ENCODE results near the gene HTR6.
"Not testable (repeated sequence)": the region's sequence is repeated elsewhere in the genome, so short reads cannot be mapped to it uniquely, and the experiment has no call there.

Gene HTR6

GRCh38 chr1:19664453-19665185, at the start of gene HTR6:
HTR6 (plus strand) TSS chr1:19664875; CDS start chr1:19665754, 879 bp downstream.
- DNase-seq, result no peak

DNA sequence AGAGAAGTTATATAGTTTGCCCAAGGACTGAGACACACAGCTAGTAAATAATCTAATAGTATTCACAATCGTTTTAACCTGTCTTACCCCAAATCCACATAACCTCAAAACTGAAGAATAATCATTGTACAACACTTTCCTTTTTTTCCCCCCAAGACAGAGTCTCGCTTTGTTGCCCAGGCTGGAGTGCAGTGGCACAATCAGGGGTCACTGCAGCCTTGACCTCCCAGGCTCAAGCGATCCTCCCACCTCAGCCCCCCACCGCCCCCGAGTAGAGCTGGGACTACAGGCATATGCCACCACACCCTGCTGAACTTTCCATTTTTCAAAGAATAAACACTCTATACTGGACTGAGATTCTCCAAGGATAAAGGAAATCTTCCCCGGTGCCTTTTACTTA, 49.2 kb upstream of the HTR6 start:
- no peak for DNase-seq

- DNase-seq, result no peak
Measured at GRCh38 chr1:19616489-19616888, 48.2 kb upstream of the HTR6 start.

DNA sequence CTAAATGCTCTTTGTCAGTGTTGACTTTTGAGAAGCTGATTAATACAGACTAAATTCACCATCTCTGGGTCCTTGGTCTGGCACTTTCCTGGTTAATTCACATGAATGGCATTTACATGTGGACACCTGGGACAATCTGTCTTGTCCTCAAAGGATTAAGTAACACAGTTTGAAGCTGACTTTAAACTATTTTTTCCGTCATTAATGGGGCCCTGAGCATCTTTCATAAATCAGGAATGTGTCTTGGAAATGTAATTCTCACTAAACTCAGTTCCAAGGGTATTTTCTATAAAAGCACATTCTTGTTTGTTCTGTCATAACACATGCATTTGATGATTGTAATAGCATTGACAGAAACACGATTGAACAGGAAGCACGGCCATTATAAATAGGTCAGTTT, 47.3 kb upstream of the HTR6 start:
- DNase-seq, result no peak

- DNase-seq, result no peak
Measured at GRCh38 chr1:19618428-19618827, 46.2 kb upstream of the HTR6 start.

DNA sequence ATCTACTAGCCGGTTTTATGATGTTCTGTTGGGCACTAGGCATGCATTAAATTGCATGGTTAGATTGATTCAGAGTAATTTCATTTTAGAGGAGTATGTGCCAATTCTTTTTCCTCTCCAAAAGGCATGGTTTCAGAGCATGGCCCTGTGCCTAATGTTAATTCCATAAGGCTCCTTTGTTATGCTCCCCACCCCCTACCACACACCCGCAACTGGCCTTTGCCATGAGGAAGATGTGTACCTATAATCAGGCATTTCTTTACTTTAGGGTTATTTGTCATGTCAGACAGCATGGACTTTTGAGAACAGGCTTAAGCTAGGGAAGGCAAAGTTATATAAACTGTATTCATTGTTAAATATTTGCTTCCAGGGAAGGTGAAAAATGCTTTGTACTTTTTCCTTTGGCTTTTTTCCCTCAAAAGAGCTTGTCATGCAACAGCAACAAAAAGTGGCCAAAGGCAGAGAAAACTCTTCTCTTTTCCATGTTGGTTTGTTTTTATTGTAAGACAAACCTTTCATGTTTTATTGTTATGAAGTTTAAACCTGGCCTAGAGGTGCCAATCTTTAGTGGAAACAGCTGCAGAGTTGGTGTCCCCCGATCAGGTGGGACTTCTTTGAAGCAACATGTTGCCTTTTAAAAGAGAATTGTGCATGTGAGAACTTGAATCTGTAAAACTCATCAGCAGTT, 44.8 kb upstream of the HTR6 start:
- no peak for DNase-seq

GRCh38 chr1:19620786-19621185, 43.9 kb upstream of the HTR6 start:
- no peak for DNase-seq

DNA sequence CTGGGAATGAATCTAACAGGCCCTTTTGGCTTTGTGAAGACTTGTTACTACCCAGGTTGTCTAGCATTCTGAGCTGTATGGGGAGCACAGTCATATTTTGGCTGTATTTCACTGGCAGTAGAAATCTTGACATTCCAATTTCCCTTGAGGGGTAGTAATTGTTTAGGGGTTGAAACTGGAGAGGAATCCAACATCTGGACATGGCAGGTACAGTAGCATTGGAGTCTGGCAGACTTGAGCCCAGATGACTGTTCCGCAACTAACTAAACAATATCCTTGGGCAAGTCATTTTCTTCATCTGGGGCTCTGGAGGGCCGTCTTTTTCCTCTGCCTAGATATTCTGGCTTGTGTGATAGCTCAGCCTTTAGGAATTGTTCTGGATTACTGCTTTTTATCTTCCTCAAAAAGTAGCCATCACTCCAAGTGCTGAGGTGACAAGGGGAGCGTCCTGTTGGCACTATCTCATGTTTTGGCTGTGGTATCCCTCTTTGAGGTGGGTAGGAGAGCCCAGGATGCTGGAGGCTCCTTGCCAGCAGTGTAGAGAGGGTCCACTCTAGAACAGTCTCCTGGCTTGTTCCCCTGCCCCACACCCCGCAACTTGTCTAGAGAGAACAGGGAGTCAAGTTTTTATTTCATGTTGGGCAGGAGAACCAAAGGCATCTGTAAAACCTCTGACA, 43.3 kb upstream of the HTR6 start:
- DNase-seq, result no peak

- no peak for DNase-seq
Measured at GRCh38 chr1:19622204-19622603, 42.5 kb upstream of the HTR6 start.

DNA sequence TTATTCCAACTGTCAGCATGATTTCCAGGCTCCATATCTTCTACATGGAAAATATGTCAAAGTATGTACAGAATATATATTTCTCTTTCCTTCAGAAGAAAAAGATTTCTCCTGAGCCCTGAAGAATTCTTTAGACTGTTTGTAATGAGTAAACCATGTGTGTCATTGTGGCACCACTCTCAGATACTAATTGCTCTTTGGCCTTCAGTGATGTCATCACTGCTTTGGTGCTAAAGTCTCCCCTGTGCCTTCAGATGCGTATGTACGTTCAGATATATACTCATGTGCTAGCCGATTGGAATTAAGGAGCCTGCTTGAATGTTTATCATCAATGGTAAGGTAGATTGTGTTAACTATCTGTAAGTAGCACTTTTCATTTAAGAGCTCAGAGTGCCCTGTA, 41.2 kb upstream of the HTR6 start:
- DNase-seq, result no peak

DNA sequence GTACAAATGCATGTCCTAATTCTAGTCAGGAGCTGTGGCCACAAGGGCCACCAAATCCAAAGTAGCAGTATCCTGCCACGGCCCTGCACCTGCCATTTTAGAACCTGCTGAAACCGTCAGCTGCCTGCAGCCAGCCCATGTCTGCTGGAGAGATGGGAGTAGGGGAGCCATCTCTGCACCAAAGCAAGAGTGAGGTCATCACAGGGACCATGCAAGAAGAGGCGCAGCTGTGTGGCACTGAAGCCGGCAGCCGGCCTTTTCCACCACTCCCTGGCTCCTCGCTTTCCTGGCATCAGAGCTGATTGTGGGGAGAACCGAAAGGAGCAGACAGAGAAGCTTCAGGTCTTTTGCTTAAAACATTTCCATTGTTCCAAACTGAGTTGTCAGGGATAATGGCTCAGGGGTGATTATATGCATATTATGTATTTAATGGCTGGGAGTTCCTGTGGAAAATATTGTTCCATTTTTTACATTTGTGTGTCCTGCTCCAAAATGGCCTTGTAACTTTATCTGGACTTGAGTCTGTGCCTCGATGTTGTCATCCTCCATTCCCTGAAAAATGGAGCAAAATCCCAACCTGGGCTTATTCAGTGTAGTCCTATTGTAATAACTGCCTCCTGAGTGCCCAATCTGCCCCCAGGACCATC, 39.3 kb upstream of the HTR6 start:
- DNase-seq, result no peak

- no peak for DNase-seq
Measured at GRCh38 chr1:19628879-19629278, 35.8 kb upstream of the HTR6 start.

GRCh38 chr1:19629357-19629756, 35.3 kb upstream of the HTR6 start:
- DNase-seq, result no peak

DNA sequence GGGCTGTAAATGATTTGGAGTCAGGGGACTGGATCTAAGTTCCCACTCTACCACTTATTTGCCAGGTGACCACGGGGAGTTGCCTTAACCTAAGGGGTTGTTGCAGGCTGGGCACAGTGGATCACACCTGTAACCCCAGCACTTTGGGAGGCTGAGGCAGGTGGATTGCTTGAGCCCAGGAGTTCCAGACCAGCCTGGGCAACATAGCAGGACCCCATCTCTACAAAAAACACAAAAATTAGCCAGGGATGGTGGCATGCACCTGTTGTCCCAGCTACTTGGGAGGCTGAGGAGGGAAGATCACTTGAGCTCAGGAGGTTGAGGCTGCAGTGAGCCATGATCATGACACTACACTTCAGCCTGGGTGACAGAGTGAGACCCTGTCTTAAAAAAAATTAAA, 34.5 kb upstream of the HTR6 start:
- not testable (repeated sequence) for DNase-seq

DNA sequence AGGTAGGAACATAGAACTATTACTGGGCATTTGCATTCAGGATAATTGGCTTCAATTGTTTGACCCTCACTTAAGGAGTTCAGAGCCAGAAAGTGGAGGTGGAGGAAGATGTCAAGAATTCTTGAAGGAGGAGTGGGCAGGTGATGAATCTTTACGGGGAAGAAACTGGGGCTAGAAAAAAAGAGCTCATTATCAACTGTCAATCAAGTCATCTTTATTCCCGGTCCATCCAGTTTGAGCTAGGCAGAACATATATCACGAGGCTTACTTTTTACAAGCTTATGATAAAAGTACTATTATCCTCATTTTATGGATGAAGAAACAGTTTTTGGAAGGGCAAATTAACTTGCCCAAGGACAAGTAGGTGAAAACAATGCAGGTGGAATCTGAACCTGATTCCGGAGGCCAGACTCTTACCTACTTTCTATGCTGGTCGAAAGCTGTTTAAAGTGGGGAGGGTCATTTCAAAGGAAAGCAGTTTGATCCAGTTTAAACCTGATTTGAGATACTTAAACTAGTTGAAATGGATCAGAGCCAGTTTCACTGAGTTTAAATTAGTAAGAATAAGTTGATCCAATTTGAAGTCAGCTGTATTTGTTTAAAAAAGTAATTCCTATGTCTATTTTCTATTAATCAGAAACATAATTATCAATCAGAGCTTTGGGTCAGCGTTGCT, 33.8 kb upstream of the HTR6 start:
- DNase-seq, result no peak

GRCh38 chr1:19632211-19632610, 32.5 kb upstream of the HTR6 start:
- no peak for DNase-seq

- DNase-seq, result no peak
Measured at GRCh38 chr1:19633106-19633505, 31.6 kb upstream of the HTR6 start.

DNA sequence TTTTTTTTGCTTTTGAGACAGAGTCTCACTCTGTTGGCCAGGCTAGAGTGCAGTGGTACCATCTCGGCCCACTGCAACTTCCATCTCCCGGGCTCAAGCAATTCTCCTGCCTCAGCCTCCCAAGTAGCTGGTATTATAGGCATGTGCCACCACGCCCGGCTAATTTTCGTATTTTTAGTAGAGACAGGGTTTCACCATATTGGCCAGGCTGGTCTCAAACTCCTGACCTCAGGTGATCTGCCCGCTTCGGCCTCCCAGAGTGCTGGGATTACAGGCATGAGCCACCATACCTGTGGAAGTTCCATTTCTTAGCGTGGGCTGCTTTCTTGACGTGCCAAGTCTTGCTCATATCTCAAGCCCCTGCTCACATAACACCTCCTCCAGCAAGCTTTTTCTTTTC, 29.6 kb upstream of the HTR6 start:
- not testable (repeated sequence) for DNase-seq

- no peak for DNase-seq
Measured at GRCh38 chr1:19635646-19636045, 29.0 kb upstream of the HTR6 start.

GRCh38 chr1:19636065-19636464, 28.6 kb upstream of the HTR6 start:
- DNase-seq, result no peak

DNA sequence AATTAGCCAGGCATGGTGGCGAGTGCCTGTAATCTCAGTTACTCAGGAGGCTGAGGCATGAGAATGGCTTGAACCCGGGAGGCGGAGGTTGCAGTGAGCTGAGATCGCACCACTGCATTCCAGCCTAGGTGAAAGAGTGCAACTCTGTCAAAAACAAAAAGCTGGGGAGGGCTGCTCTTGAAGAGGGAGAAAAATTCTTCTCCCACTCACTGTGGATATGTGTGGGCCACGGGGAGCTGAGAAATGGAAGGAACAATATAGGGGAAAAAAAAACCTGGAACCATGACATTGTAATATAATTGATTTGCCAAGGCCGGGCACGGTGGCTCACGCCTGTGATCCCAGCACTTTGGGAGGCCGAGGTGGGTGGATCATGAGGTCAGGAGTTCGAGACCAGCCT, 27.9 kb upstream of the HTR6 start:
- DNase-seq, result not testable (repeated sequence)

DNA sequence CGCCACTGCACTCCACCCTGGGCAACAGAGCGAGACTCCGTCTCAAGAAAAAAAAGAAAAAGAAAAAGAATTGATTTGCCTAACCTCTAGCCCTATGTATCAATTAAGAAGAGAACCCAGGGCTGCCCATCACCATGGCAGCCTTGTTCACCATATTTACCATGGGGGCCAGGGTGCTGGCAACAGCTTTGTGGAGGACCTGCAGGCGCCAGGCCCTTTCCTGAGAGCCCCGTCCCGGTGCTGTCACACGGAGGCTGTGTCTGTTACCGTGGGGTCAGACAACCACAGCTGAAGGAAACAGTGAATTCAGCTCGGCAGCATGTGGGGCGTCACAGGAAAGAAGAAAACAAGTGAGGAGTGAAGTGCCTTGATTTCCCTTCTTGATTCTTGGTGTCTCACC, 27.1 kb upstream of the HTR6 start:
- no peak for DNase-seq

DNA sequence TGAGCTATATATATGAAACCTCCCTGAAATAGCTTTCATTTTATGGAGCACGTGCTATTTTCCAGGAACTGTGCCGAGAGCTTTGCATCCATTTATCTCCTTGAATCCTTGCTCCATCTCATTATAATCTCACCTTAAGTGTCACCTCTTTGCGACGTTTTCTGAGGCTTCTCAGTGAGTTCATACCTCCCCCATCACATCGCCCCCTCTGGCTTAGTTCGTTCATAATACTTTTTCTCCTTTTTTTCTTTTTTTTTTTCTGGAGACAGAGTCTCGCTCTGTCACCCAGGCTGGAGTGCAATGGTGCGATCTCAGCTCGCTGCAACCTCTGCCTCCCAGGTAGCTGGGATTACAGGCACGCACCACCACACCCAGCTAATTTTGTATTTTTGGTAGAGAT, 25.4 kb upstream of the HTR6 start:
- DNase-seq, result not testable (repeated sequence)
